Ishikawa (cell line): ENCODE results near the gene BEND5.

Source experiments
- CREB1 ChIP-seq: IDR thresholded peaks from 2 replicates; pipeline ENCODE4 v1.6.1; 2012; ENCODE audit warnings: low read depth
- TF ChIP-seq, protein P1 (sequence below): IDR thresholded peaks from 2 replicates; pipeline ENCODE4 v1.6.1; 2012; ENCODE audit warnings: low read depth, mild to moderate bottlenecking
- TF ChIP-seq, protein P2 (sequence below): IDR thresholded peaks from 2 replicates; pipeline ENCODE4 v1.6.1; 2012

DNA sequence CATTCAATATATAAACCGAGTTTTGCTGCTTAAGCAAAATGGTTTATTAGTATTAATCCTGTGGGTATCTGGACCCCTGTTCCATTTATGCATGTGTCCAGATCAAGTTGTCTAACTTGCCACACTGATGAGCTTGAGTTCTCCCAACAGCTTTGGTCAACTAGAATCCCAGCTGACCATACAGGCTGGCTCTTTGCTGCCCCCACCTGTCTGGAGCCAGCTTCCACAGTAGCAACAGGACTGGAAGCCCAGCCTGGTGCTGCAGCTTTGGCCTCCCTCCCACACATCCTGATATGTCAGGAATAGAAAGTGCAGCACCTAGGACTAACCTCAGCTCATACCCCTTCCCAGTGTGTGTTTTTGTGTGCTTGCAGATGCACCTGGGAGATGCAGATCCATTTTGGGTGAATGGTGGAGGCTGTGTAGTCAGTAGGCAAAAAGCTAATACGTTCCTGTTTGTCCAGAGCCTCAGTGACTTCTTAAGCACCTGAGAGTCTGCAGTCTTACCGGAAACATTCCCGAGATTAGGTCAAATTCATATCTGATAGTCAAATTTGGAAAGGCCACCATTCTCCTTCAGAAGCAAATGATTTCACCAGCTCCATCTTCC lies 40.9 kb upstream of the BEND5 start:
- TF ChIP-seq, protein P1, sequence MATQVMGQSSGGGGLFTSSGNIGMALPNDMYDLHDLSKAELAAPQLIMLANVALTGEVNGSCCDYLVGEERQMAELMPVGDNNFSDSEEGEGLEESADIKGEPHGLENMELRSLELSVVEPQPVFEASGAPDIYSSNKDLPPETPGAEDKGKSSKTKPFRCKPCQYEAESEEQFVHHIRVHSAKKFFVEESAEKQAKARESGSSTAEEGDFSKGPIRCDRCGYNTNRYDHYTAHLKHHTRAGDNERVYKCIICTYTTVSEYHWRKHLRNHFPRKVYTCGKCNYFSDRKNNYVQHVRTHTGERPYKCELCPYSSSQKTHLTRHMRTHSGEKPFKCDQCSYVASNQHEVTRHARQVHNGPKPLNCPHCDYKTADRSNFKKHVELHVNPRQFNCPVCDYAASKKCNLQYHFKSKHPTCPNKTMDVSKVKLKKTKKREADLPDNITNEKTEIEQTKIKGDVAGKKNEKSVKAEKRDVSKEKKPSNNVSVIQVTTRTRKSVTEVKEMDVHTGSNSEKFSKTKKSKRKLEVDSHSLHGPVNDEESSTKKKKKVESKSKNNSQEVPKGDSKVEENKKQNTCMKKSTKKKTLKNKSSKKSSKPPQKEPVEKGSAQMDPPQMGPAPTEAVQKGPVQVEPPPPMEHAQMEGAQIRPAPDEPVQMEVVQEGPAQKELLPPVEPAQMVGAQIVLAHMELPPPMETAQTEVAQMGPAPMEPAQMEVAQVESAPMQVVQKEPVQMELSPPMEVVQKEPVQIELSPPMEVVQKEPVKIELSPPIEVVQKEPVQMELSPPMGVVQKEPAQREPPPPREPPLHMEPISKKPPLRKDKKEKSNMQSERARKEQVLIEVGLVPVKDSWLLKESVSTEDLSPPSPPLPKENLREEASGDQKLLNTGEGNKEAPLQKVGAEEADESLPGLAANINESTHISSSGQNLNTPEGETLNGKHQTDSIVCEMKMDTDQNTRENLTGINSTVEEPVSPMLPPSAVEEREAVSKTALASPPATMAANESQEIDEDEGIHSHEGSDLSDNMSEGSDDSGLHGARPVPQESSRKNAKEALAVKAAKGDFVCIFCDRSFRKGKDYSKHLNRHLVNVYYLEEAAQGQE = no peak
- no peak for TF ChIP-seq CREB1
- TF ChIP-seq, protein P2, sequence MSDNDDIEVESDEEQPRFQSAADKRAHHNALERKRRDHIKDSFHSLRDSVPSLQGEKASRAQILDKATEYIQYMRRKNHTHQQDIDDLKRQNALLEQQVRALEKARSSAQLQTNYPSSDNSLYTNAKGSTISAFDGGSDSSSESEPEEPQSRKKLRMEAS = no peak
